HT-29 (cell line): Measurements from ENCODE around the gene RARA. TPM values are rescaled to one million over a fixed set of nuclear protein-coding genes. Genes with fewer than 3 reads are reported as not detected.
"Not testable (repeated sequence)": the region's sequence is repeated elsewhere in the genome, so short reads cannot be mapped to it uniquely, and the experiment has no call there.

Experiments
- DNase-seq: peaks from one replicate; pipeline ENCODE4 v3.0.0-alpha.2; 2015; ENCODE audit warnings: low spot score
- small RNA-seq: library from RNA; depleted of rRNA; stranded (forward); fragments of <200 nt; gene quantifications from one replicate; pipeline ENCODE3, GENCODE V24; 2014
- total RNA-seq: library from RNA; depleted of rRNA; stranded (reverse); fragments of >200 nt; shearing (Covaris generic); gene quantifications from 2 replicates; pipeline ENCODE4 v1.2.3, GENCODE V29; 2014; rRNA removed

The RARA gene
- total RNA-seq, 1 experiment from 2014 or later = 44.5 TPM

- DNase-seq = no peak
Observed at GRCh38 chr17:40374821-40375498, 66.0 kb downstream of the RARA start.

GRCh38 chr17:40375786-40376185 is 66.8 kb downstream of the RARA start:
- not testable (repeated sequence) for DNase-seq

GRCh38 chr17:40376541-40376940 is 67.6 kb downstream of the RARA start:
- not testable (repeated sequence) for DNase-seq

- no peak for DNase-seq
Observed at GRCh38 chr17:40377832-40378231, 68.9 kb downstream of the RARA start.

- DNase-seq = no peak
Observed at GRCh38 chr17:40378966-40379365, 70.0 kb downstream of the RARA start.

GRCh38 chr17:40382251-40382650 is 73.3 kb downstream of the RARA start:
- no peak for DNase-seq

GRCh38 chr17:40386555-40386954 is 77.6 kb downstream of the RARA start:
- not testable (repeated sequence) for DNase-seq

- peak; percentile 66 for DNase-seq
Observed at GRCh38 chr17:40399185-40399584, 90.2 kb downstream of the RARA start.

- DNase-seq = no peak
Observed at GRCh38 chr17:40402668-40403067, 93.7 kb downstream of the RARA start.

- DNase-seq = no peak
Observed at GRCh38 chr17:40404003-40404402, 95.0 kb downstream of the RARA start.

Small RNA genes within 50 kb of the gene (small RNA-seq; reads per million reads assigned to genes)
- gene RF00019 = not detected
- not detected for gene RNA5SP441

Other genes starting within 250 kb of the RARA start
- 31.1 and 33.2 TPM in 2 replicates for gene THRA, start 246.2 kb upstream of the RARA start, total RNA-seq
- 22.6 and 25.7 TPM in 2 replicates for gene NR1D1, start 208.6 kb upstream of the RARA start, total RNA-seq
- 44.1 and 47.1 TPM in 2 replicates for gene MSL1, start 187.2 kb upstream of the RARA start, total RNA-seq
- gene CASC3, start 168.6 kb upstream of the RARA start, total RNA-seq = 22.9 and 33.3 TPM in 2 replicates
- 14.3 and 15.2 TPM in 2 replicates for gene RAPGEFL1, start 131.7 kb upstream of the RARA start, total RNA-seq
- gene WIPF2, start 89.9 kb upstream of the RARA start, total RNA-seq = 8.1 and 9.8 TPM in 2 replicates
- 36.2 and 39.8 TPM in 2 replicates for gene CDC6, start 21.3 kb upstream of the RARA start, total RNA-seq
- gene GJD3, start 55.6 kb downstream of the RARA start, total RNA-seq = not detected in 2 replicates
- 65.3 and 74.9 TPM in 2 replicates for gene TOP2A, start 108.7 kb downstream of the RARA start, total RNA-seq
- gene IGFBP4, start 134.3 kb downstream of the RARA start, total RNA-seq = 62.5 and 69.6 TPM in 2 replicates
- gene TNS4, start 192.4 kb downstream of the RARA start, total RNA-seq = 148 and 187 TPM in 2 replicates